GM19395 (cell line): ENCODE measurements around the gene ARL6IP4.
"Not testable (repeated sequence)": the region's sequence is repeated elsewhere in the genome, so short reads cannot be mapped to it uniquely, and the experiment has no call there.

Source experiments
- ATAC-seq: cut with Tn5 transposase; IDR thresholded peaks from one replicate; pipeline ENCODE4 v1.9.1; 2021; ENCODE audit warnings: mild to moderate bottlenecking, moderate library complexity; ENCODE audit not compliant: unreplicated experiment

Gene ARL6IP4

GRCh38 chr12:123005081-123005626, 24.7 kb downstream of the ARL6IP4 start:
- ATAC-seq, result no peak

GRCh38 chr12:123006977-123007376, 26.5 kb downstream of the ARL6IP4 start:
- no peak for ATAC-seq

GRCh38 chr12:123010110-123010509, 29.6 kb downstream of the ARL6IP4 start:
- no peak for ATAC-seq

GRCh38 chr12:123010681-123011080, 30.2 kb downstream of the ARL6IP4 start:
- ATAC-seq, result no peak

- no peak for ATAC-seq
These were observed 31.2 kb downstream of the ARL6IP4 start for GRCh38 chr12:123011701-123012100.

- ATAC-seq, result no peak
These were observed 33.0 kb downstream of the ARL6IP4 start for GRCh38 chr12:123013185-123014095.

- not testable (repeated sequence) for ATAC-seq
These were observed 34.0 kb downstream of the ARL6IP4 start for GRCh38 chr12:123014473-123014872.

- ATAC-seq, result no peak
These were observed 37.3 kb downstream of the ARL6IP4 start for GRCh38 chr12:123017753-123018152.

- ATAC-seq, result no peak
These were observed 39.3 kb downstream of the ARL6IP4 start for GRCh38 chr12:123019841-123020138.

- ATAC-seq, result no peak
These were observed 41.5 kb downstream of the ARL6IP4 start for GRCh38 chr12:123021688-123022604.

- ATAC-seq, result no peak
These were observed 42.4 kb downstream of the ARL6IP4 start for GRCh38 chr12:123022846-123023245.

GRCh38 chr12:123024819-123025391, 44.4 kb downstream of the ARL6IP4 start:
- ATAC-seq, result no peak

GRCh38 chr12:123026094-123026853, 45.8 kb downstream of the ARL6IP4 start:
- no peak for ATAC-seq

- ATAC-seq, result no peak
These were observed 47.4 kb downstream of the ARL6IP4 start for GRCh38 chr12:123027726-123028445.

GRCh38 chr12:123028475-123028874, 48.0 kb downstream of the ARL6IP4 start:
- ATAC-seq, result no peak

GRCh38 chr12:123029550-123029949, 49.1 kb downstream of the ARL6IP4 start:
- ATAC-seq, result no peak

GRCh38 chr12:123030686-123031085, 50.2 kb downstream of the ARL6IP4 start:
- ATAC-seq, result no peak

- ATAC-seq, result no peak
These were observed 50.8 kb downstream of the ARL6IP4 start for GRCh38 chr12:123031171-123031845.
